ENCODE results near the gene CHST14. TPM values are rescaled to one million over a fixed set of nuclear protein-coding genes. Genes with fewer than 3 reads are reported as not detected.

Gene CHST14
- polyA plus RNA-seq, 2 of the 4 experiments (the other 2 are of a cell fraction) = 8.6 to 11.0 TPM

GRCh38 chr15:40465939-40466338, 4.8 kb upstream of the CHST14 start:
- H3K4me2 ChIP-seq = no peak overlapping the region
- no peak for ATAC-seq
- no peaks in the 10 kb centered on the region for H3K9me3 ChIP-seq
- ChIA-PET CTCF (no interaction called here), POLR2A (no interaction called here)
- no peak for DNase-seq (ENCODE audit: low read depth in 1 of 2, low spot score in 1 of 2)
- no peak overlapping the region for H3K4me3 ChIP-seq
- H3K27ac ChIP-seq = no peak overlapping the region
- WGBS (ENCODE audit: missing lambda C conversion rate) = 100% methylated on average over 4 of the region's 10 CpGs
- FAIRE-seq = no peak
- peaks cover 5% of the 10 kb centered on the region; the same call in 2 of the 3 replicates for H3K4me1 ChIP-seq
- no peak for TF ChIP-seq ZSCAN20 (CRISPR knock-in tag; IDR thresholded peaks at IDR 0.05)
- TF ChIP-seq NR3C1 (IDR thresholded peaks at IDR 0.05) = no peak
- no peak for TF ChIP-seq JUNB (IDR thresholded peaks at IDR 0.05)

- ChIA-PET POLR2A (no interaction called here), CTCF (interaction anchor here (1.0 to 1.9 kb wide), 2 partner anchors 9 to 40 kb away, joined by 3 to 5 read pairs; no protein-coding TSS in a partner anchor)
- Histone ChIP-seq H3K4me3 (no peak overlapping the region), H3K27ac (no peak overlapping the region), H3K9me3 (no peaks in the 10 kb centered on the region), H3K4me2 (no peak overlapping the region), H3K4me1 (peaks cover 5% of the 10 kb centered on the region; the same call in 2 of the 3 replicates)
- FAIRE-seq = no peak
- TF ChIP-seq CBX2 (IDR thresholded peaks at IDR 0.05; ENCODE audit: borderline replicate concordance, low read depth) = no peak
- no peak for TF ChIP-seq CHD4 (IDR thresholded peaks at IDR 0.05; ENCODE audit: borderline replicate concordance)
- no peak for TF ChIP-seq NPAS2 (CRISPR knock-in tag; IDR thresholded peaks at IDR 0.05; ENCODE audit: borderline replicate concordance)
- no peak for TF ChIP-seq RARB (CRISPR knock-in tag; IDR thresholded peaks at IDR 0.05)
- TF ChIP-seq HEYL (CRISPR knock-in tag; IDR thresholded peaks at IDR 0.05) = no peak
- no peak for TF ChIP-seq ESRRA (IDR thresholded peaks at IDR 0.05; ENCODE audit: borderline replicate concordance, low read length)
- no peak for TF ChIP-seq PHF8 (IDR thresholded peaks at IDR 0.05; ENCODE audit: borderline replicate concordance, low read depth)
- no peak for TF ChIP-seq CHD2 (IDR thresholded peaks at IDR 0.05; ENCODE audit: low read length, partially characterized antibody)
- TF ChIP-seq POLR2AphosphoS2 (conservative IDR thresholded peaks at IDR 0.05; ENCODE audit: low read length) = no peak
- no peak for TF ChIP-seq PBX3 (IDR thresholded peaks at IDR 0.05)
- no peak for TF ChIP-seq MYC (IDR thresholded peaks at IDR 0.05; ENCODE audit: borderline replicate concordance, low read length)
- TF ChIP-seq MAX (IDR thresholded peaks at IDR 0.05) = no peak
- TF ChIP-seq TFCP2L1 (CRISPR knock-in tag; IDR thresholded peaks at IDR 0.05) = no peak
- no peak for TF ChIP-seq KDM5A (IDR thresholded peaks at IDR 0.05)
- no peak for TF ChIP-seq EHF (CRISPR knock-in tag; IDR thresholded peaks at IDR 0.05)
- no peak for TF ChIP-seq NR3C1 (IDR thresholded peaks at IDR 0.05)
- TF ChIP-seq HDAC2 (IDR thresholded peaks at IDR 0.05) = no peak
- 78% methylated on average over 6 of the region's 7 CpGs for WGBS (ENCODE audit: missing lambda C conversion rate)
- DNase-seq (ENCODE audit: low read depth in 1 of 2, low spot score in 1 of 2) = no peak
- no peak for ATAC-seq
Observed at GRCh38 chr15:40466426-40467260, 4.1 kb upstream of the CHST14 start.

- POLR2A ChIA-PET = no interaction called here
- ATAC-seq (no peak), FAIRE-seq (no peak), DNase-seq (ENCODE audit: low read depth in 1 of 2, low spot score in 1 of 2) (no peak)
- Histone ChIP-seq H3K27ac (no peak overlapping the region), H3K9me3 (no peaks in the 10 kb centered on the region), H3K4me1 (peaks cover 10% of the 10 kb centered on the region), H3K4me2 (no peak overlapping the region), H3K4me3 (no peak overlapping the region)
- CTCF ChIA-PET = interaction anchor here (1.0 to 1.9 kb wide), 2 partner anchors 9 to 40 kb away, joined by 3 to 5 read pairs; no protein-coding TSS in a partner anchor
- no peak for TF ChIP-seq TP53 (CRISPR knock-in tag; IDR thresholded peaks at IDR 0.05)
Observed at GRCh38 chr15:40467261-40467615, 3.5 kb upstream of the CHST14 start.

- FAIRE-seq = no peak
- no peak overlapping the region for H3K4me3 ChIP-seq
- no peak for ATAC-seq
- POLR2A ChIA-PET = no interaction called here
- WGBS (ENCODE audit: missing lambda C conversion rate) = 100% methylated on average over 4 of the region's 4 CpGs
- no peak for TF ChIP-seq USF2 (IDR thresholded peaks at IDR 0.05)
- no peak for TF ChIP-seq ZC3H11A (IDR thresholded peaks at IDR 0.05)
- TF ChIP-seq NR3C1 (IDR thresholded peaks at IDR 0.05) = no peak
- no peak for TF ChIP-seq HOXB5 (CRISPR knock-in tag; IDR thresholded peaks at IDR 0.05)
- TF ChIP-seq KDM5A (IDR thresholded peaks at IDR 0.05) = no peak
- no peak for TF ChIP-seq POLR2AphosphoS2 (conservative IDR thresholded peaks at IDR 0.05; ENCODE audit: low read length)
- TF ChIP-seq RFX5 (IDR thresholded peaks at IDR 0.05) = no peak
- no peak for TF ChIP-seq SREBF2 (IDR thresholded peaks at IDR 0.05)
- H3K9me3 ChIP-seq = no peaks in the 10 kb centered on the region
- H3K27ac ChIP-seq = no peak overlapping the region
- peaks cover 12% of the 10 kb centered on the region for H3K4me1 ChIP-seq
- DNase-seq (ENCODE audit: low read depth in 1 of 2, low spot score in 1 of 2) = no peak
- CTCF ChIA-PET = interaction anchor here (1.0 to 2.7 kb wide), 2 partner anchors 9 to 38 kb away, joined by 3 to 12 read pairs; no protein-coding TSS in a partner anchor
- no peak overlapping the region for H3K4me2 ChIP-seq
Observed at GRCh38 chr15:40468898-40469331, 1.9 kb upstream of the CHST14 start.
